HCT116 (cell line): ENCODE data around the gene CXCL13. TPM values are rescaled to one million over a fixed set of nuclear protein-coding genes. Genes with fewer than 3 reads are reported as not detected.

Source experiments
- ATAC-seq: fragments of 200-7000 bp; cut with Tn5 transposase; 2 replicates; pipeline ENCODE4 v1.9.1; 2020; ENCODE audit warnings: mild to moderate bottlenecking, moderate library complexity
- BruUV-seq: library from RNA; stranded (reverse); fragments of 400-500 nt; replicated peaks from 2 replicates; lab custom pipeline; 2021; lab: Mats Ljungman, UMichigan
- CTCF ChIA-PET: fragments of 300-600 bp; sonication (Branson Sonifier 250); formaldehyde crosslinking; loops from one replicate; lab custom pipeline; 2021; ENCODE audit warnings: antibody characterized with exemption; lab: Charles Lee
- POLR2A ChIA-PET: fragments of 300-600, 350-600 bp; sonication (Branson Sonifier 250); formaldehyde crosslinking; loops from one replicate; lab custom pipeline; 2021; ENCODE audit warnings: antibody characterized with exemption; lab: Charles Lee
- RAD21 ChIA-PET, 2 experiments: fragments of 300-600 bp; sonication (Branson Sonifier 250); formaldehyde crosslinking; loops; one replicate each; lab custom pipeline; 2023; ENCODE audit warnings: low total read pairs in 2 of 2; ENCODE audit not compliant: uncharacterized antibody in 2 of 2, unreplicated experiment in 2 of 2, low non-redundant PET in 1 of 2; lab: Charles Lee
- DNase-seq: peaks from one replicate; pipeline ENCODE4 v3.0.0-alpha.2; 2010; ENCODE audit warnings: low read depth, low spot score
- H2AFZ ChIP-seq: fragments of 200-600 bp; shearing (Covaris generic), sonication (generic); 2 replicates; pipeline ENCODE4 v1.6.1; 2017; ENCODE audit warnings: low read depth, mixed run types, mixed read lengths, antibody characterized with exemption, low read length; ENCODE audit not compliant: poor library complexity, severe bottlenecking
- H3K27ac ChIP-seq: 2 replicates; pipeline ENCODE4 v1.5.1; 2012; ENCODE audit warnings: low read depth, low read length
- H3K27me3 ChIP-seq: fragments of 200-600 bp; sonication (generic); 2 replicates; pipeline ENCODE4 v1.6.1; 2016; ENCODE audit warnings: mixed run types, low read length, mixed read lengths; ENCODE audit not compliant: insufficient read depth
- H3K36me3 ChIP-seq, 2 experiments: fragments of 200-500 bp in 1 of 2; fragments of 200-600 bp in 1 of 2; sonication (Bioruptor generic) in 1 of 2; sonication (generic) in 1 of 2; 2 replicates each; pipeline versions ENCODE4 v1.5.1 to v1.6.1; 2014 to 2016; ENCODE audit warnings: low read length in 2 of 2, inconsistent platforms in 1 of 2, mixed read lengths in 1 of 2, mixed run types in 1 of 2; ENCODE audit not compliant: insufficient read depth in 2 of 2, control insufficient read depth in 1 of 2
- H3K4me1 ChIP-seq, 2 experiments: fragments of 200-600 bp in 1 of 2; sonication (generic) in 1 of 2; 2 replicates each; pipeline versions ENCODE4 v1.5.1 to v1.6.1; 2012 to 2017; ENCODE audit warnings: low read length in 2 of 2, inconsistent platforms in 1 of 2, mild to moderate bottlenecking in 1 of 2, mixed read lengths in 1 of 2, mixed run types in 1 of 2, moderate library complexity in 1 of 2; ENCODE audit not compliant: insufficient read depth in 2 of 2, control insufficient read depth in 1 of 2
- H3K4me2 ChIP-seq: fragments of 200-600 bp; sonication (generic); 2 replicates; pipeline ENCODE4 v1.6.1; 2017; ENCODE audit warnings: mixed run types, low read length, mixed read lengths
- H3K4me3 ChIP-seq, 2 experiments: fragments of 200-600 bp in 1 of 2; sonication (generic) in 1 of 2; replicated peaks in 1 of 2; 2 replicates each; pipeline ENCODE4 v1.5.1; 2011 to 2016; ENCODE audit warnings: low read length in 2 of 2, control low read depth in 1 of 2, low read depth in 1 of 2, mild to moderate bottlenecking in 1 of 2, mixed read lengths in 1 of 2, mixed run types in 1 of 2
- H3K79me2 ChIP-seq: fragments of 200-600 bp; sonication (generic); 2 replicates; pipeline ENCODE4 v1.6.1; 2017; ENCODE audit warnings: mild to moderate bottlenecking, mixed run types, low read length, moderate library complexity, mixed read lengths; ENCODE audit not compliant: insufficient read depth
- H3K9ac ChIP-seq: fragments of 200-600 bp; sonication (generic); 2 replicates; pipeline ENCODE4 v1.6.1; 2016; ENCODE audit warnings: low read length, mixed read lengths
- H3K9me2 ChIP-seq: fragments of 200-600 bp; sonication (generic), shearing (Covaris generic); 2 replicates; pipeline ENCODE4 v1.6.1; 2017; ENCODE audit warnings: mixed run types, mild to moderate bottlenecking, moderate library complexity; ENCODE audit not compliant: insufficient read depth
- H3K9me3 ChIP-seq, 2 experiments: fragments of 200-500 bp in 1 of 2; fragments of 200-600 bp in 1 of 2; sonication (Bioruptor generic) in 1 of 2; sonication (generic) in 1 of 2; 2 replicates each; pipeline ENCODE4 v1.6.1; 2014 to 2017; ENCODE audit warnings: low read length in 2 of 2, mixed read lengths in 2 of 2, inconsistent platforms in 1 of 2, low read depth in 1 of 2, mild to moderate bottlenecking in 1 of 2, mixed run types in 1 of 2, moderate library complexity in 1 of 2; ENCODE audit not compliant: control insufficient read depth in 1 of 2, insufficient read depth in 1 of 2
- H4K20me1 ChIP-seq: fragments of 200-600 bp; sonication (generic), shearing (Covaris generic); 2 replicates; pipeline ENCODE4 v1.6.1; 2017; ENCODE audit warnings: mixed run types, mild to moderate bottlenecking, moderate library complexity; ENCODE audit not compliant: insufficient read depth
- CEBPB ChIP-seq: IDR thresholded peaks from 2 replicates; pipeline ENCODE4 v1.6.1; 2012; ENCODE audit warnings: low read depth
- ELF1 ChIP-seq: IDR thresholded peaks from 2 replicates; pipeline ENCODE4 v1.6.1; 2012; ENCODE audit warnings: low read depth, borderline replicate concordance
- EZH2phosphoT487 ChIP-seq: fragments of 200-600 bp; IDR thresholded peaks from 2 replicates; pipeline ENCODE4 v1.6.1; 2018; ENCODE audit warnings: antibody characterized with exemption, borderline replicate concordance
- FOSL1 ChIP-seq: IDR thresholded peaks from 2 replicates; pipeline ENCODE4 v1.6.1; 2012; ENCODE audit warnings: low read depth
- POLR2A ChIP-seq: IDR thresholded peaks from 2 replicates; pipeline ENCODE4 v1.7.0; 2011; ENCODE audit warnings: borderline replicate concordance; ENCODE audit not compliant: insufficient read depth, insufficient read length; ENCODE audit errors: extremely low read depth
- SIN3A ChIP-seq: IDR thresholded peaks from 2 replicates; pipeline ENCODE4 v1.6.1; 2012; ENCODE audit warnings: low read depth
- SP1 ChIP-seq: IDR thresholded peaks from 2 replicates; pipeline ENCODE4 v1.6.1; 2012; ENCODE audit warnings: low read depth
- SRF ChIP-seq: IDR thresholded peaks from 2 replicates; pipeline ENCODE4 v1.6.1; 2012; ENCODE audit warnings: low read depth
- YY1 ChIP-seq: IDR thresholded peaks from 2 replicates; pipeline ENCODE4 v1.6.1; 2011; ENCODE audit warnings: low read length, low read depth, moderate library complexity, mild to moderate bottlenecking; ENCODE audit not compliant: insufficient replicate concordance; ENCODE audit errors: extremely low read depth
- ZFX ChIP-seq: fragments of 450-650 bp; IDR thresholded peaks from 2 replicates; pipeline ENCODE4 v1.6.1; 2017
- ZNF274 ChIP-seq: fragments of 200-500 bp; sonication (Bioruptor generic); IDR thresholded peaks from 2 replicates; pipeline ENCODE4 v1.6.1; 2014; ENCODE audit warnings: mild to moderate bottlenecking, low read depth, low read length, inconsistent platforms
- intact Hi-C: fragments of 100-400 bp; cut with micrococcal nuclease; formaldehyde crosslinking; loops from 2 replicates; pipeline ENCODE4 v1.10.0; 2022
- total RNA-seq: library from RNA; stranded (reverse); gene quantifications from one replicate; pipeline ENCODE4 v1.2.1, GENCODE V29; 2021; ENCODE audit not compliant: unreplicated experiment
- TF ChIP-seq, protein P1 (sequence below): IDR thresholded peaks from 2 replicates; pipeline ENCODE4 v1.6.1; 2012; ENCODE audit warnings: low read depth
- TF ChIP-seq, protein P2 (sequence below), 3 experiments: fragments of 200-600 bp in 1 of 3; sonication (generic) in 1 of 3; IDR thresholded peaks in 2 of 3; conservative IDR thresholded peaks in 1 of 3; 2 replicates each; pipeline ENCODE4 v1.5.1; 2012 to 2017; ENCODE audit warnings: low read depth in 2 of 3, low read length in 2 of 3, antibody characterized with exemption in 1 of 3, borderline replicate concordance in 1 of 3, control low read depth in 1 of 3, mild to moderate bottlenecking in 1 of 3, mixed read lengths in 1 of 3, mixed run types in 1 of 3, moderate library complexity in 1 of 3; ENCODE audit not compliant: insufficient read depth in 1 of 3

The CXCL13 gene
- total RNA-seq, 1 experiment from 2014 or later, result not detected

GRCh38 chr4:77613267-77613666 is 7.6 kb downstream of the CXCL13 start:
- Histone ChIP-seq H3K4me2 (no peak overlapping the region), H3K9me3 (no peaks in the 10 kb centered on the region), H2AFZ (no peak overlapping the region), H3K36me3 (no peaks in the 10 kb centered on the region), H3K9ac (no peak overlapping the region), H4K20me1 (no peaks in the 10 kb centered on the region), H3K4me3 (no peak overlapping the region), H3K9me2 (no peaks in the 10 kb centered on the region), H3K79me2 (no peaks in the 10 kb centered on the region), H3K4me1 (no peaks in the 10 kb centered on the region), H3K27me3 (peaks cover 11% of the 10 kb centered on the region; the same call in 1 of the 2 replicates), H3K27ac (no peak overlapping the region)
- TF ChIP-seq SP1 (no peak), FOSL1 (no peak), ZFX (no peak), ELF1 (no peak), EZH2phosphoT487 (no peak), POLR2A (no peak)
- CTCF ChIA-PET, result no interaction called here
- DNase-seq (no peak), ATAC-seq (no peak)
- RAD21 ChIA-PET, result no interaction called here
- intact Hi-C loops, result loop anchor here (10.0 kb wide), 1 partner anchor 368 kb away; no protein-coding TSS in a partner anchor
- BruUV-seq, result no TSS peak
- POLR2A ChIA-PET, result no interaction called here

- Histone ChIP-seq H3K36me3 (no peaks in the 10 kb centered on the region), H3K9me2 (no peaks in the 10 kb centered on the region), H3K4me1 (peaks cover 2 to 7% of the 10 kb centered on the region in 2 experiments; a peak in 2 of 4 replicates), H3K9ac (no peak overlapping the region), H2AFZ (no peak overlapping the region), H3K27ac (no peak overlapping the region), H3K79me2 (no peaks in the 10 kb centered on the region), H3K4me3 (no peak overlapping the region), H3K9me3 (no peaks in the 10 kb centered on the region), H3K4me2 (no peak overlapping the region), H4K20me1 (no peaks in the 10 kb centered on the region), H3K27me3 (peaks cover 9% of the 10 kb centered on the region; the same call in 1 of the 2 replicates)
- ChIA-PET CTCF (interaction anchor here (2.2 kb wide), 1 partner anchor 14 kb away, joined by 14 read pairs; no protein-coding TSS in a partner anchor), RAD21 (no interaction called here), POLR2A (no interaction called here)
- DNase-seq (no peak), ATAC-seq (no peak)
- BruUV-seq, result no TSS peak
- intact Hi-C loops, result loop anchor here (5.0 to 10.0 kb wide), 3 partner anchors 82 to 370 kb away; no protein-coding TSS in a partner anchor
- TF ChIP-seq YY1 (no peak), ZNF274 (no peak), SIN3A (no peak), SRF (no peak), POLR2A (no peak), CEBPB (no peak), ELF1 (no peak)
- TF ChIP-seq, protein P1, sequence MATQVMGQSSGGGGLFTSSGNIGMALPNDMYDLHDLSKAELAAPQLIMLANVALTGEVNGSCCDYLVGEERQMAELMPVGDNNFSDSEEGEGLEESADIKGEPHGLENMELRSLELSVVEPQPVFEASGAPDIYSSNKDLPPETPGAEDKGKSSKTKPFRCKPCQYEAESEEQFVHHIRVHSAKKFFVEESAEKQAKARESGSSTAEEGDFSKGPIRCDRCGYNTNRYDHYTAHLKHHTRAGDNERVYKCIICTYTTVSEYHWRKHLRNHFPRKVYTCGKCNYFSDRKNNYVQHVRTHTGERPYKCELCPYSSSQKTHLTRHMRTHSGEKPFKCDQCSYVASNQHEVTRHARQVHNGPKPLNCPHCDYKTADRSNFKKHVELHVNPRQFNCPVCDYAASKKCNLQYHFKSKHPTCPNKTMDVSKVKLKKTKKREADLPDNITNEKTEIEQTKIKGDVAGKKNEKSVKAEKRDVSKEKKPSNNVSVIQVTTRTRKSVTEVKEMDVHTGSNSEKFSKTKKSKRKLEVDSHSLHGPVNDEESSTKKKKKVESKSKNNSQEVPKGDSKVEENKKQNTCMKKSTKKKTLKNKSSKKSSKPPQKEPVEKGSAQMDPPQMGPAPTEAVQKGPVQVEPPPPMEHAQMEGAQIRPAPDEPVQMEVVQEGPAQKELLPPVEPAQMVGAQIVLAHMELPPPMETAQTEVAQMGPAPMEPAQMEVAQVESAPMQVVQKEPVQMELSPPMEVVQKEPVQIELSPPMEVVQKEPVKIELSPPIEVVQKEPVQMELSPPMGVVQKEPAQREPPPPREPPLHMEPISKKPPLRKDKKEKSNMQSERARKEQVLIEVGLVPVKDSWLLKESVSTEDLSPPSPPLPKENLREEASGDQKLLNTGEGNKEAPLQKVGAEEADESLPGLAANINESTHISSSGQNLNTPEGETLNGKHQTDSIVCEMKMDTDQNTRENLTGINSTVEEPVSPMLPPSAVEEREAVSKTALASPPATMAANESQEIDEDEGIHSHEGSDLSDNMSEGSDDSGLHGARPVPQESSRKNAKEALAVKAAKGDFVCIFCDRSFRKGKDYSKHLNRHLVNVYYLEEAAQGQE, result no peak
- TF ChIP-seq, protein P2, sequence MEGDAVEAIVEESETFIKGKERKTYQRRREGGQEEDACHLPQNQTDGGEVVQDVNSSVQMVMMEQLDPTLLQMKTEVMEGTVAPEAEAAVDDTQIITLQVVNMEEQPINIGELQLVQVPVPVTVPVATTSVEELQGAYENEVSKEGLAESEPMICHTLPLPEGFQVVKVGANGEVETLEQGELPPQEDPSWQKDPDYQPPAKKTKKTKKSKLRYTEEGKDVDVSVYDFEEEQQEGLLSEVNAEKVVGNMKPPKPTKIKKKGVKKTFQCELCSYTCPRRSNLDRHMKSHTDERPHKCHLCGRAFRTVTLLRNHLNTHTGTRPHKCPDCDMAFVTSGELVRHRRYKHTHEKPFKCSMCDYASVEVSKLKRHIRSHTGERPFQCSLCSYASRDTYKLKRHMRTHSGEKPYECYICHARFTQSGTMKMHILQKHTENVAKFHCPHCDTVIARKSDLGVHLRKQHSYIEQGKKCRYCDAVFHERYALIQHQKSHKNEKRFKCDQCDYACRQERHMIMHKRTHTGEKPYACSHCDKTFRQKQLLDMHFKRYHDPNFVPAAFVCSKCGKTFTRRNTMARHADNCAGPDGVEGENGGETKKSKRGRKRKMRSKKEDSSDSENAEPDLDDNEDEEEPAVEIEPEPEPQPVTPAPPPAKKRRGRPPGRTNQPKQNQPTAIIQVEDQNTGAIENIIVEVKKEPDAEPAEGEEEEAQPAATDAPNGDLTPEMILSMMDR (IDR thresholded peaks at IDR 0.05 in 2 of 3, conservative IDR thresholded peaks at IDR 0.05 in 1 of 3; ENCODE audit: borderline replicate concordance in 1 of 3, insufficient read depth in 1 of 3, low read depth in 2 of 3, low read length in 2 of 3), result no peak
These were observed 9.5 kb downstream of the CXCL13 start for GRCh38 chr4:77615153-77615552.
